DLD1 (cell line): Measurements from ENCODE around the gene EIF4ENIF1.
"Not testable (repeated sequence)": the region's sequence is repeated elsewhere in the genome, so short reads cannot be mapped to it uniquely, and the experiment has no call there.

Experiments used
- in situ Hi-C: cut with HindIII; loops from 2 replicates; pipeline ENCODE4 v1.10.0; 2017; ENCODE audit warnings: low sequenced_read_pairs

The EIF4ENIF1 gene

GRCh38 chr22:31492151-31492550 lies 2.5 kb upstream of the EIF4ENIF1 start:
- in situ Hi-C loops, result no loop called here

GRCh38 chr22:31491218-31491962 lies 1.7 kb upstream of the EIF4ENIF1 start:
- in situ Hi-C loops, result no loop called here

DNA sequence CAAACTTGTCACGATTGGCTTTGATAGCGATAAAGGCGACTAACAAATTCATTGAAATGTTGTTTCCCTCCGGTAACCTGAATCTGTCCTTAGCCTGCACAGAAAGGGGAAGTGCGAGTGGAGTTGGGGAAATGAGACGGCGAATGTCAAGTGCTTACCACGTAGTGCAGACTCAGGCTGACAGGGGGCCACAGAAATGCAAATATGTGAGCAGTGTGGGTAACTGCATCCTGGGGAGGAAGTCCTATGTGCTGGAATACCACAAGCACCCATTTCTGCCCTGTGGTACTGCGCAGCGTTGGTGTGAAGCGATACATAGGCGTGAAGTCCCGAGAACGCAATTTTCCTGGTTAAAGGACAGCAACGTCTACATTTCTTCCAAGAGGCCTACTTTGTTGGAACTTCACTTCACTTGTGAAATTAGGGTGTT lies 869 bp upstream of the EIF4ENIF1 start:
- in situ Hi-C loops, result no loop called here

GRCh38 chr22:31488988-31489617 lies 539 bp downstream of the EIF4ENIF1 start:
- in situ Hi-C loops, result no loop called here

DNA sequence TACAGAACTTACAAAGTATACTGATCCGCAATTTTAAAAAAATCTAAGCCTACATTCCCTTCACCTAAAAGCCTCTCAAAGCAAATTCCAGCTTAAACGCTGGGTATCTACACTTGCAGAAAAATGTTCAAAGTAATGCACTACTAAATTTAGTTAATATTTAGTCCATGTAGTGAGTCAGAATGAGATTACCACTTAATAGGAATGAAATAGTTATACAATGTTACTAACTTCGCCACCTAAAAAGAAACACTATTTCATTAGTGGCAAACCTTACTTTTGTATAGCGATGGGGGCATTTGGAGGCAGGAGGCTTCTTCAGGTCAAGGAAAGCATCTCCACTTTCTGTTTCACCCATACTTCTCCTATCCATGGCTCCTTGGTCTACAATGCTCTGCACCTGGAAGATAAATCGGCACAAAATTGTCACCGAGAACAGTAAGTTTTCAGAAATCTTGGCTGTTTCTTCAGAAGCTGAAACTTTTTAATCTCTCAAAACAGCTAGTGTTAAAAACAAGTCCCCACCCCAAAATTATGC lies 1.2 kb downstream of the EIF4ENIF1 start:
- in situ Hi-C loops, result no loop called here

- in situ Hi-C loops, result no loop called here
These were observed 2.7 kb downstream of the EIF4ENIF1 start for GRCh38 chr22:31486951-31487350.

- in situ Hi-C loops, result not testable (repeated sequence)
These were observed 3.3 kb downstream of the EIF4ENIF1 start for GRCh38 chr22:31486369-31486768.

GRCh38 chr22:31482470-31482869 lies 7.2 kb downstream of the EIF4ENIF1 start:
- in situ Hi-C loops, result not testable (repeated sequence)

DNA sequence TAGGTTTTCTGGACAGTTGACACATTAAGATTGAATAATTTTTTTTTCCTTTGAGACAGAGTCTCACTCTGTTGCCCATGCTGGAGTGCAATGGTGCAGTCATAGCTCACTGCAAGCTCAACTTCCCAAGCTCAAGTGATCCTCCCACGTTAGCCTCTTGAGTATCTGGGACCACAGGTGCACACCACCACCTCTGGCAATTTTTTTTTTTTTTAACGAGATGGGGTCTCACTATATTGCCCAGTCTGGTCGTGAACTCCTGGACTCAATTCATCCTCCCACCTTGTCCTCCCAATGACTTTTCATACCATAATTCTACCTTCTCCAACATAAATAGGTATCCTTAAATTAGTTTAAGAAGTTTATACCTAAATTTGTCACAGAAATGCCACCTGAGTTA lies 8.5 kb downstream of the EIF4ENIF1 start:
- in situ Hi-C loops, result no loop called here

- in situ Hi-C loops, result no loop called here
These were observed 12.3 kb downstream of the EIF4ENIF1 start for GRCh38 chr22:31477329-31477728.

DNA sequence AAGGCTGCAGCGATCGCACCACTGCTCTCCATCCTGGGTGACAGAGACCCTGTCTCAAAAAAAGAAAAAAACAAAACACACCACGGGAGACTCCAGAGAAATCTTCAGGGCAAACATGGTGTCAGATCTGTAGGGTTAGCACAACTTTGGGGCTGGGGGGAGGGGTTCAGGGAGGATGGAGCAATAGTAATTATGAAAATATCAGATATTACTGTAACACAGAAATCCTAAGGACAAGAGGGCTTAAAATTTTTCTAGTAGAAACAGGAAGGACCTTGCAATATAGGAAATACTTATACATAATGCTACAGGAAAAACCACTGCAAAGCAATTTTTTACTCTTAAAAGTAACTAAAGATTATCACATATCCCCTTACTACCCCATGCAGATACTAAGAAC lies 13.8 kb downstream of the EIF4ENIF1 start:
- in situ Hi-C loops, result no loop called here

DNA sequence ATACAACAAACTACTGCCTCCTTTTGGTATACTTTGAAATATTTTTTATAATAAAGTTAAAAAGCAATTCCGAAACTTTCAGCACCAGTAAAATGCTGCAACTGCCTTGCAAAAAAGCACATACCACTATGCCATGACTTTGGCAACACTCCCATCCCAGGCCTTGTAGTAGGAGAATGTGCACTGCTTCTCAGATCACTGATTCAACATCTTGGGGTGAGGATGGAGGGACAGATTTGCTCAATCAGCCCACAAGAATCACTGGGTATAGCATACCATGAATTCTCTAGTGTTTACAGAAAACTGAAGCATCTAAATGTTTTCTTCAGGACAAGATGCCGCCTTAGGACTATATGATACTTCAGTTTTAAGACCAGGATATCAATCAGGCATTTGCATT lies 14.9 kb downstream of the EIF4ENIF1 start:
- in situ Hi-C loops, result no loop called here

GRCh38 chr22:31465307-31465706 lies 24.3 kb downstream of the EIF4ENIF1 start:
- in situ Hi-C loops, result no loop called here

DNA sequence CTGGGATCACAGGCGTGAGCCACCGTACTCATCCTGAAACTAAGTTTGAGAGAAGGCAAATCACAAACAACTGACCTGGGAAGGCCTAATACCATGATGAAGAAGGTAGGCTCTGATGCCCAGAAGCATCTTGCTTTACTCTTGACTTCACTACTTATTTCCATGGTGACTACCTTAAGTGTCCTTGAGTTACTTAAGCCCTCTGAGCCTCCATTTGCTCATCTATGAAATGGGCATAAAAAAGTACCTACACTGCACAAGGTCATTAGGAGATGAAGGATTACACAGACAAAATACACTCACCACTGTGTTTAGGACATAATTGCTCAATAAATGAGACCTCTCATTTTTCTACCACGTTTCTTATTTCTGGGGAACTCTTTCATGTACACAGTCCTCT lies 27.9 kb downstream of the EIF4ENIF1 start:
- in situ Hi-C loops, result no loop called here

- in situ Hi-C loops, result no loop called here
These were observed 37.7 kb downstream of the EIF4ENIF1 start for GRCh38 chr22:31451709-31452571.

DNA sequence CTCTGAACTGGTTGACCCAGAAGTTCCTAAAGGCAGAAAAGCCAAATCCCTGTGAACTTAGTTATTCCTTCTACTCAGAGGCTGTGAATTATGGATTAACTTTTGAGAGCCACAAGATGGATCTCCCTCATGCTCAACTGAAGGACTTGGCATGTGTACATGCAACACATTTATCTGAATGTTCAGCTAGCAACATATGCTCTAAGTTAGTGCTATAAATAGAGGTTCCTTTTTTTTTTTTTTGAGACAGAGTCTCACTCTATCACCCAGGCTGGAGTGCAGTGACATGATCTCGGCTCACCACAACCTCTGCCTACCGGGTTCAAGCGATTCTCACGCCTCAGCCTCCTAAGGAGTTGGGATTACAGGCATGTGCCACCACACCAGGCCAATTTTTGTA lies 40.1 kb downstream of the EIF4ENIF1 start:
- in situ Hi-C loops, result no loop called here

- in situ Hi-C loops, result no loop called here
These were observed 41.3 kb downstream of the EIF4ENIF1 start for GRCh38 chr22:31448382-31448781.

GRCh38 chr22:31447337-31447736 lies 42.3 kb downstream of the EIF4ENIF1 start:
- in situ Hi-C loops, result no loop called here

- in situ Hi-C loops, result no loop called here
These were observed 42.9 kb downstream of the EIF4ENIF1 start for GRCh38 chr22:31446767-31447166.

DNA sequence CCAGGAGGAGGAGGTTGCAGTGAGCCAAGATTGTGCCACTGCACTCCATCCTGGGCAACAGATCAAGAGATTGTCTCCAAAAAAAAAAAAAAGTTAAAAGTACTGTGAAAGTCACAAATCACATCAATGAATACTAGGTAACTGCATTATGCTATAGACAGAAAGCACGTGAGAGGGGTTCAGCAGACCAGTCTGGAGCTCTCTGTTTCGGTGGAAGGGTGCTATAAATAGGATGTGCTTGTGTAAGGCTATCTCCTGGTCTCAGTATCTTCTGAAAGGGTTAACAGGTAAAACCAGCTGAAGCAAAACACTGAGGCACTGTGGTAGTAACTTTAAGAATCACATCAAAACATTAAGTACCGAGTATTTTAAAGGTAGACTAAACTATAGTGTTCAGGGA lies 43.4 kb downstream of the EIF4ENIF1 start:
- in situ Hi-C loops, result no loop called here

- in situ Hi-C loops, result no loop called here
These were observed 44.0 kb downstream of the EIF4ENIF1 start for GRCh38 chr22:31445642-31446041.
